HG03520 (cell line): ENCODE measurements around the gene ZFYVE28.
"Not testable (repeated sequence)": the region's sequence is repeated elsewhere in the genome, so short reads cannot be mapped to it uniquely, and the experiment has no call there.

Experiments used
- ATAC-seq: cut with Tn5 transposase; IDR thresholded peaks from one replicate; pipeline ENCODE4 v1.9.1; 2021; ENCODE audit warnings: mild to moderate bottlenecking, moderate library complexity; ENCODE audit not compliant: unreplicated experiment

The ZFYVE28 gene

GRCh38 chr4:2393353-2394270 is 24.8 kb downstream of the ZFYVE28 start:
- no peak for ATAC-seq

GRCh38 chr4:2390784-2391421 is 27.5 kb downstream of the ZFYVE28 start:
- no peak for ATAC-seq

- no peak for ATAC-seq
Measured at GRCh38 chr4:2390146-2390545, 28.3 kb downstream of the ZFYVE28 start.

GRCh38 chr4:2389691-2390090 is 28.8 kb downstream of the ZFYVE28 start:
- no peak for ATAC-seq

- no peak for ATAC-seq
Measured at GRCh38 chr4:2388429-2389182, 29.8 kb downstream of the ZFYVE28 start.

GRCh38 chr4:2387829-2388228 is 30.6 kb downstream of the ZFYVE28 start:
- ATAC-seq: no peak

- ATAC-seq: no peak
Measured at GRCh38 chr4:2387218-2387617, 31.2 kb downstream of the ZFYVE28 start.

GRCh38 chr4:2386717-2387116 is 31.7 kb downstream of the ZFYVE28 start:
- ATAC-seq: no peak

GRCh38 chr4:2385516-2385915 is 32.9 kb downstream of the ZFYVE28 start:
- no peak for ATAC-seq

GRCh38 chr4:2384245-2384644 is 34.2 kb downstream of the ZFYVE28 start:
- no peak for ATAC-seq

GRCh38 chr4:2383760-2384159 is 34.7 kb downstream of the ZFYVE28 start:
- ATAC-seq: no peak

GRCh38 chr4:2383220-2383631 is 35.2 kb downstream of the ZFYVE28 start:
- ATAC-seq: not testable (repeated sequence)

GRCh38 chr4:2382769-2383202 is 35.7 kb downstream of the ZFYVE28 start:
- ATAC-seq: not testable (repeated sequence)

GRCh38 chr4:2380589-2380988 is 37.9 kb downstream of the ZFYVE28 start:
- ATAC-seq: not testable (repeated sequence)

GRCh38 chr4:2378898-2379297 is 39.5 kb downstream of the ZFYVE28 start:
- no peak for ATAC-seq

GRCh38 chr4:2378401-2378800 is 40.0 kb downstream of the ZFYVE28 start:
- ATAC-seq: no peak

GRCh38 chr4:2377241-2377640 is 41.2 kb downstream of the ZFYVE28 start:
- ATAC-seq: no peak

- ATAC-seq: no peak
Measured at GRCh38 chr4:2375427-2375826, 43.0 kb downstream of the ZFYVE28 start.

GRCh38 chr4:2373532-2373931 is 44.9 kb downstream of the ZFYVE28 start:
- no peak for ATAC-seq

- ATAC-seq: no peak
Measured at GRCh38 chr4:2372488-2373030, 45.9 kb downstream of the ZFYVE28 start.
